DOHH2 (cell line): ENCODE data around the gene TTC28.

Experiments
- EZH2phosphoT487 ChIP-seq: fragments of 200-600 bp; sonication (generic); IDR thresholded peaks from 2 replicates; pipeline ENCODE4 v1.6.1; 2017; ENCODE audit warnings: borderline replicate concordance, mild to moderate bottlenecking, antibody characterized with exemption, low read length, moderate library complexity, mixed read lengths
- TF ChIP-seq, protein P1 (sequence below): fragments of 200-600 bp; sonication (generic); IDR thresholded peaks from one replicate; pipeline ENCODE4 v1.5.1; 2014; ENCODE audit warnings: antibody characterized with exemption, mild to moderate bottlenecking, low read depth, low read length; ENCODE audit not compliant: poor library complexity, severe bottlenecking

GRCh38 chr22:28223826-28224225, 455.8 kb downstream of the TTC28 start:
- TF ChIP-seq, protein P1, sequence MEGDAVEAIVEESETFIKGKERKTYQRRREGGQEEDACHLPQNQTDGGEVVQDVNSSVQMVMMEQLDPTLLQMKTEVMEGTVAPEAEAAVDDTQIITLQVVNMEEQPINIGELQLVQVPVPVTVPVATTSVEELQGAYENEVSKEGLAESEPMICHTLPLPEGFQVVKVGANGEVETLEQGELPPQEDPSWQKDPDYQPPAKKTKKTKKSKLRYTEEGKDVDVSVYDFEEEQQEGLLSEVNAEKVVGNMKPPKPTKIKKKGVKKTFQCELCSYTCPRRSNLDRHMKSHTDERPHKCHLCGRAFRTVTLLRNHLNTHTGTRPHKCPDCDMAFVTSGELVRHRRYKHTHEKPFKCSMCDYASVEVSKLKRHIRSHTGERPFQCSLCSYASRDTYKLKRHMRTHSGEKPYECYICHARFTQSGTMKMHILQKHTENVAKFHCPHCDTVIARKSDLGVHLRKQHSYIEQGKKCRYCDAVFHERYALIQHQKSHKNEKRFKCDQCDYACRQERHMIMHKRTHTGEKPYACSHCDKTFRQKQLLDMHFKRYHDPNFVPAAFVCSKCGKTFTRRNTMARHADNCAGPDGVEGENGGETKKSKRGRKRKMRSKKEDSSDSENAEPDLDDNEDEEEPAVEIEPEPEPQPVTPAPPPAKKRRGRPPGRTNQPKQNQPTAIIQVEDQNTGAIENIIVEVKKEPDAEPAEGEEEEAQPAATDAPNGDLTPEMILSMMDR: no peak
- TF ChIP-seq EZH2phosphoT487: no peak
